Fibroblast of lung (primary cell): ENCODE measurements around the gene FRY.

Experiments used
- EZH2 ChIP-seq: IDR thresholded peaks from 2 replicates; pipeline ENCODE4 v1.5.1; 2012; ENCODE audit warnings: low read length, control low read depth, mild to moderate bottlenecking; ENCODE audit errors: missing control alignments
- TF ChIP-seq, protein P1 (sequence below), 2 donors: IDR thresholded peaks in 1 of 2; conservative IDR thresholded peaks in 1 of 2; 1 replicate in 1 of 2; 2 replicates in 1 of 2; pipeline ENCODE4 v1.5.1; 2011 to 2012; ENCODE audit warnings: low read length in 2 of 2, control low read depth in 1 of 2, inconsistent platforms in 1 of 2, low read depth in 1 of 2, mild to moderate bottlenecking in 1 of 2

- no peak for TF ChIP-seq EZH2
- TF ChIP-seq, protein P1, sequence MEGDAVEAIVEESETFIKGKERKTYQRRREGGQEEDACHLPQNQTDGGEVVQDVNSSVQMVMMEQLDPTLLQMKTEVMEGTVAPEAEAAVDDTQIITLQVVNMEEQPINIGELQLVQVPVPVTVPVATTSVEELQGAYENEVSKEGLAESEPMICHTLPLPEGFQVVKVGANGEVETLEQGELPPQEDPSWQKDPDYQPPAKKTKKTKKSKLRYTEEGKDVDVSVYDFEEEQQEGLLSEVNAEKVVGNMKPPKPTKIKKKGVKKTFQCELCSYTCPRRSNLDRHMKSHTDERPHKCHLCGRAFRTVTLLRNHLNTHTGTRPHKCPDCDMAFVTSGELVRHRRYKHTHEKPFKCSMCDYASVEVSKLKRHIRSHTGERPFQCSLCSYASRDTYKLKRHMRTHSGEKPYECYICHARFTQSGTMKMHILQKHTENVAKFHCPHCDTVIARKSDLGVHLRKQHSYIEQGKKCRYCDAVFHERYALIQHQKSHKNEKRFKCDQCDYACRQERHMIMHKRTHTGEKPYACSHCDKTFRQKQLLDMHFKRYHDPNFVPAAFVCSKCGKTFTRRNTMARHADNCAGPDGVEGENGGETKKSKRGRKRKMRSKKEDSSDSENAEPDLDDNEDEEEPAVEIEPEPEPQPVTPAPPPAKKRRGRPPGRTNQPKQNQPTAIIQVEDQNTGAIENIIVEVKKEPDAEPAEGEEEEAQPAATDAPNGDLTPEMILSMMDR (conservative IDR thresholded peaks at IDR 0.05 in 1 of 2, IDR thresholded peaks at IDR 0.05 in 1 of 2; ENCODE audit: low read depth in 1 of 2, low read length in 2 of 2) = no peak
Measured at GRCh38 chr13:32136061-32136460, 104.5 kb downstream of the FRY start.
